Stimulated activated CD4-positive, alpha-beta T cell treated with anti-CD3 and anti-CD28 coated beads, Interleukin-1b, Interleukin-23, amount 100 ng/mL, for 48 hours (primary cell): Measurements from ENCODE around the gene CAPZB.
"Not testable (repeated sequence)": the region's sequence is repeated elsewhere in the genome, so short reads cannot be mapped to it uniquely, and the experiment has no call there.

Experiments
- DNase-seq: peaks from one replicate; pipeline ENCODE4 v3.0.0-alpha.2; 2020

The CAPZB gene

DNA sequence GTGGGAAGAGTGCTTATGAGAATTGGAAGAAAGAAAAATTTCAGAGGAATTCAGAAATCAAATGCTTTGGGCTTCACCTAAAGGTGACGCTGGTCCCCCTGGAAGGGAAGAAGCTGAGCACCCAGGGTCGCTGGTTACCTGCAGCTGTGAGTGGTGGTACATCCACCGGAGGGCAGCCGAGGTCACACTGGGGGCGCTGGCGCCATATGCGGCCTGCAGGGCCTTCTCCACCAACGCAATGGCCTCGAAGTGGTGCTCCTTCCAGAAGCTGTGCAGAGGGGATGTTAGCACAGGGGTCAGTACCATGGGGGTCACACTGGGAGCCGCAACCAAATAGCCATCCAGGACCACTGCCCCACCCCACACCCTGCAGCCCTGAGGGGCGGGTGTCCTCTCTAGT, 179.5 kb downstream of the CAPZB start:
- DNase-seq, result no peak

DNA sequence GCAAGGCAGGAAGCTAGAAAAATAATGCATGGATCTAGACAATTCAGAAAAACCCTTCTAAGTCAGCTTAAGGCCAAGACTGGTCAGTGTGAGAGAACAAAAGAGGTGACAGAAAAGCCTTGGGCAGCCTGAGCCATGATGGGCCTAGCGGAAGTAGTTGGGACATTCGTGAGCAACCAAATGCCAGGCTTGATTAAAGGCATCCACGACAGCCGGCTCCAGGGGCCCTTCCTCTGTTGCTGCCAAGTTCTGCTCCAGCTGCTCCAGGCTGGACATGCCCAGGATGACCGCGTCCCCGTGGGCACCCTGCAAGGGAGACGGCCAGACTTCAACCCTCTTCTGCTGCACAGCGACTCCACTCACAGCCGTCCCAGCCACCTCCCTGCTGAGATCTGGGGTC, 181.3 kb downstream of the CAPZB start:
- not testable (repeated sequence) for DNase-seq

DNA sequence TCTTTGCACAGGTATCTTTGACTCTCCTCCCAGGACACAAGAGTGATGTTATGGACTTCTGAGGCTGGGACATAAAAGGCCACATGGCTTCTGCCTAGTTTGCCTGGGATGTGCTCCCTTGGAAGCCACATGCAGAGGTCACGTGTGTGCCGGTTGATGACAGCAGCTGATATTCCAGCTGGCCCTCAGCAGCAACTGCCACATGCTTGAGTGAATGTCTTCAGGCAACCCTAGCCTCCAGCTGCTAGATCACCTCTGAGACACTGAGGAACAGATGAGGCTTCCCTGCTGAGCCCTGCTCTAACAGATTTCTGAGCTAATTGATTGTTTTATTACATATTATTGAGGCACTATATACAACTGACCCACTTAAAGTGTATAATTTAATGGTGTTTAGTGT, 185.1 kb downstream of the CAPZB start:
- DNase-seq, result no peak

DNA sequence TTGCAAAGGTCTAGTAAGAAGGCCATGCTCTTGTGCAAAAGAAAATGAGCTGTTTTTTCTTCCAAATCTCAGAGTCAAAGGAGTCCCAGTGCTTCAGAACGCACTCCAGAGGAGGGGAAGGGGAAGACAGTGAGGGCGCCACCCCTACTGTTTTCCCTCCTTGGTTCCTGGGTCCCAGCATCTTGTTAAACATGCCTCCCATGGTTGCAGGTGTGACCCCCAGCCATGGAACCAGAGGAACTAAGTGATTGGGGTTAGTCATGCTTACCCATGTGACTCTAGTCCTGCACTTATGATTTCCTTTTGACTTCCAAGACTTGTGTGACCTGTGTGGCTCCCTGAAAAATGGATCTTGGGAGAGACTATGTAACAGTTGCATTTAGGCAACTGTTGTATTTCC, 190.7 kb downstream of the CAPZB start:
- no peak for DNase-seq

DNA sequence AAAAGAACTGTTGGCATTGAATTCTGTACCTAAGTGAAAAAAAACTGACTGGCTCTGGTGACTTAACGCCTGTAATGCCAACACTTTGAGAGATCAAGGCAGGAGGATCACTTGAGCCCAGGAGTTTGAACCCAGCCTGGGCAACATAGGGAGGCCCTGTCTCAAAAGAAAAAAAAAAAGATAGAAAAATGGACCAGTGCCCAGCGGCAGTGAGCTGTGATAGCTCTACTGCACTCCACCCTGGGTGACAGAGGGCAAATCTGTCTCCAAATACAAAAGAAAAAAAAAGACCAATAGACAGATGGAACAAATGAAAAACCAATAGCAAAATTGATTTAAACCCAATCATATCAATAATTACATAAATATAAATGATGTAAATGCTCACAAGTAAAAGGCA, 196.1 kb downstream of the CAPZB start:
- DNase-seq, result no peak
